ENCODE data around the gene TANGO6.

The TANGO6 gene

DNA sequence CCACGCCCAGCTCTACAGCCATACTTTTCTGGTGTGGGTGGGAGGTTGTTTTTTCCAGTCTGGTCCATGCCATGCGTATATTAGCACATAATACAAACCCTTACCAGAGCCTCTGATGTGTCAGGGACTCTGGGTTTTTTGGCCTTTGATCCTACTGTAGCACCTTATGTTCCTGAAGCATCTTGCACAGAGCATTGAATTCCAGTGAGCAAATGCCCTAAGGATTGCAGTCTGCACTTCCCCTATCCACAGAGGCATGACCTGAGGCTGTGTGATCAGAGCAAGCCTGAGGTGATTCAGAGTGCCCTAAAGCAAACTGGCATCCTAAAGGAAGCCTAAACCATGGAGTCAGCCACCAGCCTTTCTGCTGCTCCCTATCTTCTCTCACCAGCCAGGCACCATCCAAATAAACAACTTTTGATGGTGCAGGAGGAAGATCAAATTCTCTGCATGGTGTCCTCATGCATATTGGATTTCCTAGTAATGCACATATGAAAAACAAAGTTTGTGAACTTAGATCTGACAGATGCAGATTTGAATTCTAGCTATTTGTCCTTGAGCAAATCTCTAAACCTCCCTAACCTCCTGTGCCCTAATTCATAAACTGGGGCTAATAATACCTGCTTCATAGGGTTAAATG, 220.9 kb downstream of the TANGO6 start:
- no peak for DNase-seq

DNA sequence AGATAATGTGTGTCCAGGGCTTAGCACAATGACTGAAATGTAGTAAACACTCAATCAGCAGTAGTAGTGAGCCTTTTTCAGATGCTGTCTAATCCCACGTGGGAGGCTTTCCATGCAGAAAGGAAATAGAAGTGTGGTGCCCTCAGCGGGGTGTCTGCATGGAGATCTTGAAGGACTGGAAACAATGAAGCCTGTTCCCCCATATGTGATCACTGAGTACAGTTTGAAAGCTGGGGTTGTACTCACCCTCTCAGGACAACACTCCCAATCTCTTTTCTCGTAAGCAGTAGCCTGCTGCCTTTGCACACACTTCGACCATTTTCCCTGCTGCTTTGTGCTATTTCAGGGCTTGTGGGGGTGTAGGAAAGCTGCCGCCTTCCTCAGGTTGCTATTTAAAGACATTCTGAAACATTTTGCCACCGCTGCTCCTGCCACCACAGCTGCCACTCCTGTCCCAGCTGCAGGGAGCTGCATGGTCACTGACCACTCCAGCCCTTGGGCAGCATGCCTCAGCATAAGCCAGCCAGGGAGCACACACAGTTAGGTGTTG, 221.5 kb downstream of the TANGO6 start:
- no peak for DNase-seq

DNA sequence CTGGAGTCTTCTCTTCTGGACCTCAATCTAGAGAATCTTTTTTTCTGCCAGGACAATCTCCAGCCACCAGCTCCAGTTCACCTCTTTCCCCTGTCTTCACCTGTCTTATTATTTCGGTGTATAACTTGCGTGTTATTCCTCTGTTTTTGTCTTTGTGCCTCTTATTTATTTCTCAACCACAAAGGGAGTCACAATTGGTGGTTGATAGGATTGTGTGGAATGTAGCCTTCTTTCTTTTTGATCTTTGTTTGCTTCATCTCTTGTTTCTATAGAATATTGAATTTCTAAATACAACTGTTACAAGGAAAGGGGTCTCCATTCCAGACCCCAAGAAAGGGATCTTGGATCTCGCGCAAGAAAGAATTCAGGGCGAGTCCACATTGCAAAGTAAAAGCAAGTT, 226.2 kb downstream of the TANGO6 start:
- DNase-seq = no peak

DNA sequence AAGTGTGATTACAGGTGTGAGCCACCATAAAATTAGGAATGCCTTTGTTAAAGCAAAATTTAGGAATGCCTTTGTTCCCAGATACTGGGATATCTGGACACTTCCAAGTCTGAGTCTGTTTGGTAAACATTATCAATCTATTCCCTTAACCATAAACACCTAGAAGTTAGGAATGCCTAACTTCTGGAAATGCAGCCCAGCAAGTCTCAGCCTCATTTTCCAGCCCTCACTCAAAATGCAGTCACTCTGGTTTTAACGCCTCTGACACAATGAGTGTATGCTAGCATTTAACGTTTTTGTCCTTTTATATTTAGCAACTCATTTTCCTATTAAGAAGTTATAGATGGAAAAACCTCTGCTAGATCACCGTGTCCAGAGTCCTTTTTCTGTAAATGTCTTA, 227.7 kb downstream of the TANGO6 start:
- DNase-seq = no peak

DNA sequence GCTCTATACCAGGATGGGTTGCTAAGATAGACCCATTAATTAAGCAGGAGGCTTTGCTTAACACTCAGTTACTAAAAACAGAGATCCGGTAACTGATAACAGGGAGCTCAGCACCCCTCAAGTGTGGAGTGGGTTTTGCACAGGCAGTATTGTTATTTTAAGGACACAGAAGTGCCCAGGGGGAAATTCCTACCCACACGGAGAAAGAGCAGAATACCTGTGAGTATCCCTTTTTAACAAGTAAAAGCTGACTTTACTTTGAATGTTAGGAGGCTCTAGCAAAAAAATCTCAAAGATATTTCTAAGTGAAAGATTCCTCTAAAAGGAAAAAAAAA, 229.3 kb downstream of the TANGO6 start:
- no peak for DNase-seq

DNA sequence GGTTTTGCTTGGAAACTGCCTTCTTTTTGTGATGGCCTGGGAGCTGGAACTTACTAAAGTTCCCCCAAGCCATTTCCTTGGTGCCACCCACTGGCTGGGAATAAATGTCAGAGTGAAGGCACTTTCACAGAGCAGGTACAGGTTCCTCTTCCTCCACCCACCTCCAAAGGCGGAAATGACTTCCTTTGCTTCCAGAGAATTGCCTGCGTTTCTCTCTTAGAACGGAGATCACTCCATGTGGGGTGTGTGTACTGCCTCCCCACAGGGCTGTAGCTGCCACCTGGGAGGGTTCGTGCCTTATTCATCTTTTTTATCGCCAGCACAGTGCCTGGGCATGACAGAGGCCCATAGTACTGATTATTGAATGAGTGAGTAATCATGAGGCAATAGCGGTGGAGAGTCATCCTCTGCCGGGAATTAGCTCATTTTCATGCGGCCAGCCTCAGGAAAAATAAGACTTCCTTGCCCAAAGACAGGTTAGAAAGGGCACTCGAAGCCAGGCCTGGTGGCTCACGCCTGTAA, 229.9 kb downstream of the TANGO6 start:
- no peak for DNase-seq

DNA sequence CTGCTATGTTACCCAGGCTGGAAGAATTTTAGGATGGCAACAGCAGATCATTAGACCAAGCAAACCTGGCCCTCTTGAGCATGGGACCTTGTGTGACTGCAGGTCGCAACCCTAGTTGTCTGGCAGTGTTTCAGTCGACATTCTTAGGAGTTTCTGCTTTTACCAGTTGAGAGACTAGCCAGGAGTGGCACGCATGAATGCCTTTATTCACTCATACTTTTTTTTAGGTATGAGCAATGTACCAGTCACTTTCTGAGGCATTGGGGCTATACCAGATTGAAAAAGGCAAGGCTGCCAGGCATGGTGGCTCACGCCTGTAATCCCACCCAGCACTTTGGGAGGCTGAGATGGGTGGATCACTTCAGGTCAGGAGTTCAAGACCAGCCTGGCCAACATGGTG, 233.9 kb downstream of the TANGO6 start:
- no peak for DNase-seq

DNA sequence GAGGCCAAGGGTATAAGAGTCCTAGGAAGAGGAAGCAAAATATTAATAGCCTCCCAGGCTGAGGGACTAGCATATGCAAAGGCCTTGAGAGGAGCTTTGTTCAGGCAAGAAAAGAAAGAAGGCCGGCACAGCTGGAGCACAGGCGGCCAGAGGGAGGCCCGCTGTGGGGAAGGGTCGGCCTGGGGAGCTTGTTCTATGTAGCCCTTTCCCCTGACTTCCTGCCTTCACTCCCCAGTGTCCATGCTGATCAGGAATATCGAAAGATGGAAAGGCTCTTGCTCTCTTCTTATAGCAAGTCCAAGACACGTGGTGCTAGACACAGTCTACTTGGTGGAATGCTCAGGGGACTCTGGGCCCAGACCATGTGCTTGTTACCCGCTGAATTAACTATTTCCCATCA, 234.7 kb downstream of the TANGO6 start:
- no peak for DNase-seq

DNA sequence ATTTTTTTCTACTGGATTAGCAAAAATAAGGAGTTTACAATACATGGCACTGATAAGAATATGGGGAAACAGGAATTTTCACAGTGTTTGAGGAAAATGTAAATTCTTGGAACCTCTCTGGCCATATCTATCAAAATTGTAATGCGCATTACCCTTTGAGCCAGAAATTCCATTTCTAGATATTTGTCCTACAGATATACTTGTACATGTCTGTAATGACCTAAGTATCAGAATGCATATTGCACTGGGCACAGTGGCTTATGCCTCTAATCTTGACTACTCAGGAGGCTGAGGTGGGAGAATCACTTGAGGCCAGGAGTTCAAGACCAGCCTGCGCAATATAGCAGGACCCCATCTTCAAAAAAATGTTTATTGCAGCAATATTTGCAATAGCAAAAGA, 236.4 kb downstream of the TANGO6 start:
- no peak for DNase-seq

DNA sequence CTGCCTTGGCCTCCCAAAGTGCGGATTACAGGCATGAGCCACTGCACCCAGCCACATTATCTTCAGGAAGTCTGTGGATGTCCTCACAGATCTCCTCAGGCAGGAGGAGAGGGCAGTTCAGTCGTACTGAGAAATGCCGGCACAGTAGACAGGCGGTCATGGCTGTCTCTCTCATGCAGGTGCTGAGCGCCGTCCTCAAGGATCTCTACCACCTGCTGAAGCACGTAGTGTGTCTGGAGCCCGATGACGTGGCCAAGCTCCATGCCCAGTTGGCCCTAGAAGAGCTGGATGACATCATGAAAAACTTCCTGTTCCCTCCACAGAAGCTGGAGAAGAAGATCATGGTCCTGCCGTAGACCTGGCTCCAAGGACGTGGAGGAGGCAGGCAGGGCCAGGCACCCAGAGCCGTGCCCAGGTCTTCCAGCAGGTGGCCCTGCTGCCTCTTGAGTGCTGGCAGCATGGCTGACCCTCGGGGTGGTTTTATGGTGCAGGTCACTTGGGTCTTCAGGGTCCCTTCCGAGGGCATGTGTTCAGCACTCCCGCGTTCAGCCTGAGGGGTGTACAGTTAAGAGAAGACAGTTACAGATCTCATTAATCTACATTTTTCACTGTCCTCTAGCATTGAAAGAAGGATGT, 240.1 kb downstream of the TANGO6 start:
- no peak for DNase-seq

DNA sequence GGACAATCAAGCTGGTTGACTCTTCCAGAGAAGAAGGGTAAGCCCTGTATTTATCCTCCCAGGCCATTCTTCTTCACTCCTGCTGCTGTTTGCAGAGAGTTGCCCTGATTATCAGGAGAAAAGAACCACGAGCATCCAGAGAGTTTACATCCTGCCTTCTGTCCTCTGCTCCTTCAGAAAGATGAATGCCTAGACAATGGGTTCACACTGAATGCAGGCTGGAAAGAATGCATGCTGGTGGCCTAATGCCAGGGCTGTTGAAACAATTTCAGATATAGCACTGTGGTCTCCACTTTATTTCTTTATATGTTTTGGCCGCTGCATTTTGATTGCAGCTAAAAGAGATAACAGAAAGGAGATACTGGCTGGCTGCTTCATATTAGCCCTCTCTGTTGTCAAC, 241.0 kb downstream of the TANGO6 start:
- DNase-seq = no peak

DNA sequence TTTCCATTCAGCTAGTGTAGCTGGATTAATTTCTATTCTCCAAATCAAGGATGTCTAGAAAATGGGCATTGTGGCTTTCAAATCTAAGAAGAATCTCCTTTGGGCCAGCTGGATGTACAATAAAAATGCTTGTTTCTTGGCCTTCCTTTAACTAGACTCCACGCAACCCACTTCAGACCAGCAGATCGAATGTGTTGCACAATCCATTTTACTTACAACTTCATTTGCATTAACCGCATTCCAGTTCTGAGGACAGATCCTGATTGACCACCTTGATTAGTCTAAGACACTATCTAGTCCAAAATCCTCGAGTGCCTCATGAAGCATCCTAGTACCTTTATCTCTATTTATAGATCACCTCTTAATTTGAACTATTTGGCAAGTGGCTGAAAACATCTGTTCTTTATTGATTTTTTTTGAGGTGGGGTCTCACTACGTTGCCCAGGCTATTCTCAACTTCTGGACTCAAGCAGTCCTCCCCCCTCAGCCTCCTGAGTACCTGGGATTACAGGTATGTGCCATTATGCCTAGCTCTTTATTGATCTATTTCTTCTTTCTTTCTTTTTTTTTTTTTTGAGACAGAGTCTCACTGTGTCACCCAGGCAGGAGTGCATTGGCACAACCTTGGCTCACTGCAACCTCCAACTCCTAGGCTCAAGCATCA, 241.8 kb downstream of the TANGO6 start:
- no peak for DNase-seq

DNA sequence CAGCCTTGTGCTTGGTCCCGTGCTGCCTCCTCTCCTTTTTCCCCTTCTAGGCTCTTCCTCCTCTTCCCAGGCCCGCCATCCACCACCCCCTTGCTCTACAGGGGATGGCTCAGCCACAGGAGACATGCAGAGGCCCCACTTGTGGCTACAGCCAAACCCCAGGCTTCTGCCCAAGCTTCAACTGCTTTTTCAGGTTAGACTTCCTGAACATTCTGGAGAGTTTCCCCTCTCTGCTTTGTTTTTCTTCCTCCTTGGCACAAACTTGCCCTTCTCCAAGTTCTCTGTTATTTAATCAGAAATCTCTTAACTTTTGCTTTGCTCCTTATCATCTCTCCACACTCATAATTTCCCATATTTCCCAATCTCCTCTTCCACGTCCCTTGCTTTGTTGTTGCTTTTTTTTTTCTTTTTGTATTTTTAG, 243.8 kb downstream of the TANGO6 start:
- peak; percentile 31 for DNase-seq

DNA sequence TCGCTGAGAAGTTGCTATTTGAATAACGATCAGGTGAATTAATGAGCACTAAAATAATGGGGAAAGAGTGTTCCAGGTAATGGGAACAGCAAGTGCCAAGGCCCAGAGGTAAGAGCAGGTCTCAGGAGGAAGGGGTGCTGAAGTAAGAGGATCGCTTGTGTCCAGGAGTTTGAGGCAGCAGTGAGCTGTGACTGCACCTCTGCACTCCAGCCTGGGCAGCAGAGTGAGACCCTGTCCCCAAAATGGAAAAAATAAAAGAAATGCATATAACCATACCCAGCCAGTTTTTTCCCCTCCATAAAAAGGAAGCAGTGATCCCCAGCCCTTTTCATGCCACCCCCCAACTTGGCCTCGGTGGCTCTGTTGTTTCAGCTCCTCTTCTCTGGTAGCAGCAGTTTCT, 245.4 kb downstream of the TANGO6 start:
- DNase-seq = no peak

DNA sequence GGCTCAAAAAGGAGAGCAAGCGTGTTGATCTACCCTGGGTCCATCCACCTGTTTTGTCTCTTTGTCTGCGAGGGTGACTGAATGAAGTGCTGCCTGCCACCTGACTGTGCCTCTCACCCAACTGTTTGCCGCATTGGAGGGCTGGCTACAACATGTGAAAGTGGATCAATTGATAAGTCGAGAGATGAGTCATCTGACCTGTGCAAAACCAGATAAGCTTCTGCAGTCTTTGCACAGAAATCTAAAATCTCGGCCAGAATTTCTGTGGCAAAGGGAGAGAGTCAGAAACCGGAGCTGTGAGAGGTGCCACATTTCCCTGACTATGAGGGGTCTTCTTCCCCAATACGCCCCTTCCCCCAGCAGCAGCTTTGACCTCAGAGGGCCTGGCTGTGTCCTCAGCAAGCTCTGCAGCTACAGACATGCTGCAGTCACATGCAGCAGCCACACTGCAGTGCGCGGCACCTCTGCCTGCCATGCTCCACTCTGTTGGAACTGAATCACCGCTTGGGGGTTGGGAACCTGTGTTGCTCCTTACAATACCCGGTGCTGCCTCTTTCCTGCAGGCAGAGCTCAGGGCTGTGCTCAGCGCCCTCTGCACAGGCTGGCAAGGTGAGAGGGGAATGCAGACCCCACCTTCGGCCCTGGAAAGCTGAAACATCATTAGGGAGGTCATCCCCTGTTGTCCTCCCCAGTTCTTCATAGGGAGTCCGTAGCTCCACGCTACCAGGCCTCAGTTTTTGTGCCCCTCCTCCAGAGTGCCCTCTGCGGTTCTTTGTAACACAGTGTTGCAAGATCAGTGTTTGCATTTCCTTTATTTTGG, 246.0 kb downstream of the TANGO6 start:
- no peak for DNase-seq

DNA sequence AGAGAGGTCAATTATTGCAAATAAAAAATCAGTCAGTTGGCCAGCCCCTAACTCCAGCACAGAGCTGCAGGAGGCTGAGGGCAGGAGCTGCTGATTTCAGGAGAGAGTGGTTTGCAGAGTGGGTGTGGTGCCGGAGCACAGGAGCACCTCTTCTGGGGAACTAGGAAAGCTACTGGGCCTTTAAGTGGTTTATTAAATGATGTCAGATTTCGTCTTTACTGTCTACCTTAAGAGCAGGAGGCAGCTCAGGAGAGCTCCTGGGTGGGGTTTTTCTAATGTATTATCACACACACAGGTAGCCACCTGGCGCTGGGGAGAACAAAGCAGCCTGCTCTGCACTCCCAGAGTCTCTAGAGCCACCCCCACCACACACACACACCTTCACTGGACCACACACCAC, 250.6 kb downstream of the TANGO6 start:
- DNase-seq = no peak

DNA sequence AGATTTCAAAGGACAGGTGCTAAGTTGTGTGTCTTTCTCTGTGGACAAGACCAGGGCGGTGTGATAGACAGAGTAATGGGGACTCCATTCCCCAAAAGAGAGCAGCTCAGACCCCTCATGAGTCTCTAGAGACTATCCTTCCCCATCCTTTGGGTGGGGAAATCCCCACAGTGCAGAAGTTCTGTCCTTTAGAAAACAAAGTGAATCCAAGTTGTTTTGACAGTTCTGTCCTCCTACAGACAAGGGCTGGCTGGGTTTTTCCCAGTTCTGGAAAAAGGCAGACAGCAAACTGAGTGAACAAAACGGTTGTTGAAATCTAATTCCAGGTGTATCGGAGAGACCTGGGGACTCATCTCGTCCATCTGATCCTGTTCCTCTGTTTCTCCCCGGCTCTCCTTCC, 251.2 kb downstream of the TANGO6 start:
- no peak for DNase-seq

DNA sequence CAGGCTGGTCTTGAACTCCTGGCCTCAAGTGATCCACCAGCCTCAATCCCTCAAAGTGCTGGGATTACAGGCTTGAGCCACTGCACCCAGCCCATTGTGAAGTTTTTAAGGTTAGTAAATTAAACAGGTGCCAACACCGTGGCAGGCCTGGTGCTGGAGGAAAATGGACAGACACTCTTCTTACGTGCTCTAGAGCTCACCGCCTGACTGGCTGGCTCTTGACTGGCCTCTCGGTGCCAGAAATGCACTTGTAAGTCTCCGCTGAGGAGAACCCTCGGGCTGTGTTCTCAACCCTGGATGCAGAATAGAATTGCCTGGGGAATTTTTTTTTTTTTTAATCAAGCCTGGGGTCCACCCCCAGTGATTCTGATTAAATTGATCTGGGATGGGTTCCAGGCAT, 251.9 kb downstream of the TANGO6 start:
- DNase-seq = no peak

DNA sequence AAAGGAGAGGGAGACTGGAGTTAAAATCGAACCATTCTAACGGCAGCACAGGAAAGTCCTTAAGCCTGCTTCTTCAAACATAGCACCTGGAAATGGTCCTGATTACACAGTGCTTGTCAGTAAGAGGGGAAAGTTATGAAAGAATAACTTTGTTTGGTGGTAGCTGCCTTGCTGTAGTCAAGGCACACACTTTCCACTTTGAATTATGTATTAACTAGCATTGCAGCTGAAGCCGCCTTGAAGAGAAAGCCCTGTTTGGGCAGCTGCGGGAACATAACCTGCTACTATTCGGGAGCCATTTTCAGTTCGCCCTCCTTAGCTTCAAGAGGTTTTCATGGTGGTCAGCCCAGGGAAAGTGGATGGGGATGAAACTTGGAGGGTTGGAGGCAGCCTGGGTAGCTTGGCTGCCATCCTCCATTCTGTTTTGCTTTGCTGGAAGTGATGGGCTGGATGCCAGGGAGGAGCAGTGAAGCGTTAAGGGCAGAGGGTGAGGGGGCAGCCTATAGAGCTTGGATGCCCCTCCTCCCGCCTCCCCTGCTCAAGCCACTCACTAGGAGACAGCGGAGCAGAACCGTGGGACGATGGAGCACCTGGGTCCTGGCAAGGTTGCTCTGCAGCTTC, 256.9 kb downstream of the TANGO6 start:
- DNase-seq = no peak

DNA sequence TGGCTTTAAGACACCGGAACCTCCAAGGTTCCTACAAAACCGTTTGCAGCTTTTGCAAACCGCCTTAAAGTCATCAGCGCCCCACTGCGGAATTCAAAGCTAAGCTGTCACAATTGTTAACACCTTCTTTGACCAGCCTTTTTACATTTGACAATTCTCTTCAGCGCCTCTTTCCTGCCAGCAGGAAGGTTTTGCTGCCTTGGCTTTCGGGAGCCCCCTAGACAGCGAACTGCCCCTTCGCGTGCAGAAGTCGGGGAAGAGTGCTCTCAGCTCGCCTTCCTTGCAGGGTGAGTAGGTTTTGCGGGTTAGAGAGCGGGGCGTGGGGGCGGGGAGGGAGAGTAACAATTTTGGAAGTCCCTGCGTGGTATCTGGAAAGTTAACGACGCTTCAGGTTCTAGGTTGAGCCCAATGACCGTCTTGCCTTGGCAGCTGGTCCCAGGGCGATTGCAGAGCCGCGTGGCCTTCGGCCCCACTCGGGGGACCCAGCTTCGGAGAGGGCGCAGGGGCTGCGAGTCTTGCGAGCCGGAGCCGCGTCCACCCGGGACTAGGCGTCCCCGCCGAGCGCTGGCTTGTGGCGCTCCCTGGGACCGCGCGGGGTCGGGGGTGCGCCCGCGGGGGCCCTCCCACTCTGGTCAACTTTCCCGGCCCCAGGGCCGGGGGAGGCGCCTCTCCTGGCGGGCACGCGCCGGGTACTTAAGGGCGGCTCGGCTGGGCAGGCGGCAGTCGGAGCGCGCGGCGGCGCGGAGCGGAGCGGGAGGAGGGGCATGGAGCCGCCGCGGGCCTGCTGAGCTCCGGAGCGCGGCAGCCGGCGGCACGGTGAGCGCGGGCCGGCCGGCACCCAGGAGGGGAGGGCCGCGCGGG, 262.4 kb downstream of the TANGO6 start, which contains the start of gene HAS3:
HAS3 (plus strand) TSS at position 153 of the 861 bp plus-strand sequence. CDS start 3,743 bp downstream, outside the sequence.
- DNase-seq = no peak

DNA sequence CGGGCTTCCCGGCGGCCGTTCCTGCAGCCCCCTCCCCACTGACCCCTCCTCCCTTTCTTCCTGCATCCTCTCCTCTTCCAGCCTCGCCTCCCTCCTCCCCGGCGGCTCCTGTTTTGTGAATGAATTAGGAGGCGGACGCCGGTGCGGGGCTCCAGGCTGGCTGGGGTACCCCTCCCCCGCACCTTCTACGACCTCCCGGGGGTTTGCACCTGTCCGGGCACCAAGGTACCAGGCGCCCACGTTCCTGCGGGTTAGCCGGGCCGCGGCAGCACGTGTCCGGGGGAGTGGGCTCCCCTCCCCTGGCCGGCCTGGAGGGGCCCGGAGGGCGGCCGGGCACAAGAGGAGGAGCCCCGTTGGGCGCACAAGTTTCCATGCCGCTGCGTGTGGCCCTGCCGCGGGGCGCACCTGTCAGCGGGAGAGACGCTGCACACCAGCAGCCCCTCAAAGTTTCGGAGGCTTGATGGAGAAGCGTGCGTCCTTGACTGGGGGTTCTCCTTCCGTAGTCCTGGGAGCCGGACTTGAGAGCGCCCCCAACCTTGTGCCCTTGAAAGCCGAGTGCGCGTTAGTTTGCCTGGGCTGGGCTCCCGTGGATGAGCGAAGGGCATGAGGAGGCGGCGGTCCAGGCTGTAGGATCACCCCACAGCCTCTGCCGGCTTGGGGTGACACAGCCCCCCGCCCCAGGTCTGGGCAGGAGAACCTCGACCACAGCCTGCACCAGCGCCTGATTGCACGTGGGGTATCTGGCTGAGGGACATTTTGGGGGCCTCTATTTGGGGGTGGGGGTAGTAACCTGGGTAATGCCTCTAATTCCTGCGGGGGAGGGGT, 263.4 kb downstream of the TANGO6 start:
- DNase-seq = no peak
